Measurements from ENCODE around the gene MRNIP. TPM values are rescaled to one million over a fixed set of nuclear protein-coding genes. Genes with fewer than 3 reads are reported as not detected.
A peak's percentile ranks its signal among the peaks of the same experiment; 100 is the strongest.

The MRNIP gene
- total and polyA plus RNA-seq, 2 of the 4 experiments (the other 2 are of a cell fraction): 6.6 to 24.7 TPM

- no peak overlapping the region for H4K8ac ChIP-seq (ENCODE audit: low read depth in 2 of 2, low read length in 2 of 2)
- ChIA-PET POLR2A (ENCODE audit: unreplicated experiment) (interaction anchor here (0.9 to 1.3 kb wide), 2 partner anchors 9 to 36 kb away, joined by 3 to 4 read pairs; no protein-coding TSS in a partner anchor), CTCF (interaction anchor here (0.5 kb wide), 1 partner anchor 25 kb away, joined by 3 read pairs; no protein-coding TSS in a partner anchor)
- dilution Hi-C loops (cut with HindIII; ENCODE audit: low sequenced_read_pairs, unreplicated experiment): no loop called here
- no peak overlapping the region for H2BK120ac ChIP-seq (ENCODE audit: low read depth, low read length)
- H3K4ac ChIP-seq (ENCODE audit: low read depth, low read length): no peak overlapping the region
- no peak overlapping the region for H4K5ac ChIP-seq (ENCODE audit: low read depth, low read length)
- H3K9me1 ChIP-seq (ENCODE audit: insufficient read depth, low read length): peaks cover 21% of the 10 kb centered on the region
- H3K27me3 ChIP-seq (ENCODE audit: control insufficient read depth, insufficient read depth, low read length): no peaks in the 10 kb centered on the region
- no peak overlapping the region for H2BK15ac ChIP-seq (ENCODE audit: low read depth, low read length)
- peaks cover 29 to 89% of the 10 kb centered on the region in 2 experiments for H3K79me1 ChIP-seq (ENCODE audit: low read depth in 1 of 2, low read length in 2 of 2)
- ATAC-seq (ENCODE audit: low read depth) (peak; percentile 68), DNase-seq (peak; percentile 73)
- H3K4me3 ChIP-seq (ENCODE audit: insufficient read depth, low read depth, low read length): no peak overlapping the region
- peaks cover 94% of the 10 kb centered on the region for H4K20me1 ChIP-seq (ENCODE audit: insufficient read depth, low read length)
- H2AFZ ChIP-seq (replicated peaks; ENCODE audit: low read length, poor library complexity): no peak overlapping the region
- H3K4me2 ChIP-seq (ENCODE audit: low read depth, low read length): no peak overlapping the region
- H3K27ac ChIP-seq (ENCODE audit: insufficient read depth, low read length): no peak overlapping the region
- H3K18ac ChIP-seq (ENCODE audit: low read depth, low read length): no peak overlapping the region
- in situ Hi-C loops (cut with MboI; ENCODE audit: low sequenced_read_pairs): no loop called here
- no TSS peak for BruUV-seq (replicated peaks)
- H3K36me3 ChIP-seq (ENCODE audit: control insufficient read depth, insufficient read depth, low read length): peaks cover 87% of the 10 kb centered on the region
- H2BK5ac ChIP-seq (ENCODE audit: low read depth, low read length, poor library complexity, severe bottlenecking): no peak overlapping the region
- no peaks in the 10 kb centered on the region for H3K9me3 ChIP-seq (ENCODE audit: control insufficient read depth, insufficient read depth, low read length)
- H3K56ac ChIP-seq (ENCODE audit: extremely low read depth, insufficient read depth, low read length): no peak overlapping the region
- peak overlapping the region; percentile 45 for H2AK9ac ChIP-seq (replicated peaks; ENCODE audit: low read depth, low read length, poor library complexity)
- H3K14ac ChIP-seq (replicated peaks; ENCODE audit: low read depth, low read length): no peak overlapping the region
- intact Hi-C loops (cut with micrococcal nuclease): no loop called here
- TF ChIP-seq POLR2A (IDR thresholded peaks at IDR 0.05; ENCODE audit: low read depth, low read length): no peak
- 0 out of 2 replicates have a peak, but pooled peaks have one; percentile 12 for TF ChIP-seq CTCF (conservative IDR thresholded peaks at IDR 0.05; ENCODE audit: low read depth, low read length)
- H4K91ac ChIP-seq (ENCODE audit: insufficient read depth, low read depth, low read length): no peak overlapping the region
- WGBS, 2 experiments (ENCODE audit: extremely low coverage in 2 of 2, insufficient read length in 1 of 2): 83% methylated on average over 3 of the region's 9 CpGs; no CpG with 5 or more reads in 1 of the 2 experiments
- H3K4me1 ChIP-seq (ENCODE audit: control insufficient read depth, insufficient read depth, low read length): peaks cover 13% of the 10 kb centered on the region
- no peak overlapping the region for H3K23ac ChIP-seq (ENCODE audit: low read depth, low read length)
- no peak overlapping the region for H3K9ac ChIP-seq (ENCODE audit: low read depth, low read length)
- H2BK20ac ChIP-seq (ENCODE audit: low read depth, low read length): no peak overlapping the region
- no peak overlapping the region for H2AK5ac ChIP-seq (ENCODE audit: low read depth, low read length)
Observed at GRCh38 chr5:179827680-179828079, 30.9 kb downstream of the MRNIP start.

Measured in IMR-90 (cell line).